ENCODE measurements around the gene NPIPB9.
"Not testable (repeated sequence)": the region's sequence is repeated elsewhere in the genome, so short reads cannot be mapped to it uniquely, and the experiment has no call there.

The NPIPB9 gene

GRCh38 chr16:28751487-28751886, at the start of gene NPIPB9:
Gene NPIPB9, plus strand, starts transcription at chr16:28751787.
- H3K79me2 ChIP-seq (ENCODE audit: insufficient read depth, low read length); H3K9me2 ChIP-seq (replicated peaks; ENCODE audit: low read depth, low read length); H3K9ac ChIP-seq (ENCODE audit: low read depth, low read length, poor library complexity, severe bottlenecking); H3K4me1 ChIP-seq (ENCODE audit: insufficient read depth, low read length, poor library complexity, severe bottlenecking); H2AFZ ChIP-seq (ENCODE audit: low read length); H3K4me3 ChIP-seq (ENCODE audit: low read length, poor library complexity, severe bottlenecking); H3K27me3 ChIP-seq (ENCODE audit: insufficient read depth, low read length, poor library complexity, severe bottlenecking); H3F3A ChIP-seq (ENCODE audit: low read depth); H3K9me3 ChIP-seq (ENCODE audit: insufficient read depth, low read depth, low read length); H3K4me2 ChIP-seq (ENCODE audit: low read depth, low read length, poor library complexity, severe bottlenecking); H4K20me1 ChIP-seq (ENCODE audit: insufficient read depth, low read length, poor library complexity, severe bottlenecking); H3K36me3 ChIP-seq (ENCODE audit: insufficient read depth, low read length): not testable (repeated sequence)

GRCh38 chr16:28704246-28704645, 47.3 kb upstream of the NPIPB9 start:
- H3K9me2 ChIP-seq (replicated peaks; ENCODE audit: low read depth, low read length); H3K36me3 ChIP-seq (ENCODE audit: insufficient read depth, low read length); H3K4me3 ChIP-seq (ENCODE audit: low read length, poor library complexity, severe bottlenecking); H3K27me3 ChIP-seq (ENCODE audit: insufficient read depth, low read length, poor library complexity, severe bottlenecking); H3K4me2 ChIP-seq (ENCODE audit: low read depth, low read length, poor library complexity, severe bottlenecking); H2AFZ ChIP-seq (ENCODE audit: low read length); H3K9ac ChIP-seq (ENCODE audit: low read depth, low read length, poor library complexity, severe bottlenecking); H4K20me1 ChIP-seq (ENCODE audit: insufficient read depth, low read length, poor library complexity, severe bottlenecking); H3K79me2 ChIP-seq (ENCODE audit: insufficient read depth, low read length); H3F3A ChIP-seq (ENCODE audit: low read depth); H3K4me1 ChIP-seq (ENCODE audit: insufficient read depth, low read length, poor library complexity, severe bottlenecking); H3K9me3 ChIP-seq (ENCODE audit: insufficient read depth, low read depth, low read length): not testable (repeated sequence)

DNA sequence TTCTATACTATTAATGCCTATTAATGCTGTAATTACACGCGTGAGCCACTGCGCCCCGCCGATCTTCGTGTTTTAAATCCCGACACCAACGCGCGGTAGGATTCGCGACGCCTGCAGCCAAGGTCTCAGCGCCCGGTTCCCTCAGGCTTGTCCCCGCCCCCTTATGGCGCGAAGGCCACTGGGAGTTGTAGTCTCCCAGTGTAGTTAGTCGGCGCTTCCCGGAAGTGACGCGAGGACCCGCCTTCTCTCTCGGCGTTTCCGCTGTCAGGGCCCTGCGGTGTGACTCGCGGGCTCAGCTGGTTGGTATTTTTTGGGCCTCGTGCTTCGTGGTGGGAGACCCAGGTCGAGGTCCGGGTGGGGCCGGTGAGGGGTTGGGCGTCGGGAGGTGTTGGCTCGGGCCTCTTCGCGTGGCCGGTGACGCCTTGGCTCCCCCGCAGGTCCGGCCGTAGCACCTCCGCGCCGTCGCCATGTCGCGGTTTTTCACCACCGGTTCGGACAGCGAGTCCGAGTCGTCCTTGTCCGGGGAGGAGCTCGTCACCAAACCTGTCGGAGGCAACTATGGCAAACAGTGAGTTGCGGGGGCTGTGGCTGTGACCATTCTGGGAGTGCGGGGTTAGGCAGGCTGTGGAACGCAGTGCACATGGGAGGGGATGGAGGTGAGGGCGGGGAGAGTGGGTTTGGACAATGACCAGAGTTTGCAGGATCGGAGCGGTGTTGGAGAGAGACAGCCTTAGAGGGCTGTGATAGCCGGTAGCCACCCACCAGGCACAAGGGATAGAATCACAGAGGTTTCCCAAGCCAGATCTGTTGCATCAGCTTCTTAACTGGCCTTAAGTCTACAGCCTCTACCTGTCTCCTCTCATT, 40.1 kb upstream of the NPIPB9 start, which contains the start of gene EIF3C:
EIF3C (plus strand) TSS at position 245 of the 864 bp plus-strand sequence; CDS start at position 468, 223 bp downstream.
- H4K20me1 ChIP-seq (ENCODE audit: insufficient read depth, low read length, poor library complexity, severe bottlenecking); H3K9me3 ChIP-seq (ENCODE audit: insufficient read depth, low read depth, low read length); H3F3A ChIP-seq (ENCODE audit: low read depth); H3K79me2 ChIP-seq (ENCODE audit: insufficient read depth, low read length); H3K27me3 ChIP-seq (ENCODE audit: insufficient read depth, low read length, poor library complexity, severe bottlenecking); H3K36me3 ChIP-seq (ENCODE audit: insufficient read depth, low read length); H2AFZ ChIP-seq (ENCODE audit: low read length); H3K4me3 ChIP-seq (ENCODE audit: low read length, poor library complexity, severe bottlenecking); H3K9ac ChIP-seq (ENCODE audit: low read depth, low read length, poor library complexity, severe bottlenecking); H3K4me1 ChIP-seq (ENCODE audit: insufficient read depth, low read length, poor library complexity, severe bottlenecking); H3K9me2 ChIP-seq (replicated peaks; ENCODE audit: low read depth, low read length); H3K4me2 ChIP-seq (ENCODE audit: low read depth, low read length, poor library complexity, severe bottlenecking): not testable (repeated sequence)

GRCh38 chr16:28722852-28723650, 28.5 kb upstream of the NPIPB9 start:
- not testable (repeated sequence) for H3K36me3 ChIP-seq (ENCODE audit: insufficient read depth, low read length); H3K27me3 ChIP-seq (ENCODE audit: insufficient read depth, low read length, poor library complexity, severe bottlenecking); H2AFZ ChIP-seq (ENCODE audit: low read length); H3K4me3 ChIP-seq (ENCODE audit: low read length, poor library complexity, severe bottlenecking); H3K9me3 ChIP-seq (ENCODE audit: insufficient read depth, low read depth, low read length); H3F3A ChIP-seq (ENCODE audit: low read depth); H3K9me2 ChIP-seq (replicated peaks; ENCODE audit: low read depth, low read length); H4K20me1 ChIP-seq (ENCODE audit: insufficient read depth, low read length, poor library complexity, severe bottlenecking); H3K4me2 ChIP-seq (ENCODE audit: low read depth, low read length, poor library complexity, severe bottlenecking); H3K4me1 ChIP-seq (ENCODE audit: insufficient read depth, low read length, poor library complexity, severe bottlenecking); H3K79me2 ChIP-seq (ENCODE audit: insufficient read depth, low read length); H3K9ac ChIP-seq (ENCODE audit: low read depth, low read length, poor library complexity, severe bottlenecking)

- H3K27me3 ChIP-seq (ENCODE audit: insufficient read depth, low read length, poor library complexity, severe bottlenecking); H3K4me3 ChIP-seq (ENCODE audit: low read length, poor library complexity, severe bottlenecking); H3K9me3 ChIP-seq (ENCODE audit: insufficient read depth, low read depth, low read length); H3K4me1 ChIP-seq (ENCODE audit: insufficient read depth, low read length, poor library complexity, severe bottlenecking); H3K4me2 ChIP-seq (ENCODE audit: low read depth, low read length, poor library complexity, severe bottlenecking); H2AFZ ChIP-seq (ENCODE audit: low read length); H3F3A ChIP-seq (ENCODE audit: low read depth); H3K79me2 ChIP-seq (ENCODE audit: insufficient read depth, low read length); H3K9ac ChIP-seq (ENCODE audit: low read depth, low read length, poor library complexity, severe bottlenecking); H3K36me3 ChIP-seq (ENCODE audit: insufficient read depth, low read length); H4K20me1 ChIP-seq (ENCODE audit: insufficient read depth, low read length, poor library complexity, severe bottlenecking); H3K9me2 ChIP-seq (replicated peaks; ENCODE audit: low read depth, low read length): not testable (repeated sequence)
These were observed 20.3 kb upstream of the NPIPB9 start for GRCh38 chr16:28731253-28731652.

GRCh38 chr16:28732455-28733124, 19.0 kb upstream of the NPIPB9 start:
- H3K36me3 ChIP-seq (ENCODE audit: insufficient read depth, low read length); H3K9ac ChIP-seq (ENCODE audit: low read depth, low read length, poor library complexity, severe bottlenecking); H3K9me2 ChIP-seq (replicated peaks; ENCODE audit: low read depth, low read length); H3F3A ChIP-seq (ENCODE audit: low read depth); H3K79me2 ChIP-seq (ENCODE audit: insufficient read depth, low read length); H3K27me3 ChIP-seq (ENCODE audit: insufficient read depth, low read length, poor library complexity, severe bottlenecking); H3K4me3 ChIP-seq (ENCODE audit: low read length, poor library complexity, severe bottlenecking); H4K20me1 ChIP-seq (ENCODE audit: insufficient read depth, low read length, poor library complexity, severe bottlenecking); H3K9me3 ChIP-seq (ENCODE audit: insufficient read depth, low read depth, low read length); H3K4me2 ChIP-seq (ENCODE audit: low read depth, low read length, poor library complexity, severe bottlenecking); H2AFZ ChIP-seq (ENCODE audit: low read length); H3K4me1 ChIP-seq (ENCODE audit: insufficient read depth, low read length, poor library complexity, severe bottlenecking): not testable (repeated sequence)

- H3K36me3 ChIP-seq (ENCODE audit: insufficient read depth, low read length); H3K27me3 ChIP-seq (ENCODE audit: insufficient read depth, low read length, poor library complexity, severe bottlenecking); H3K4me3 ChIP-seq (ENCODE audit: low read length, poor library complexity, severe bottlenecking); H2AFZ ChIP-seq (ENCODE audit: low read length); H3K9ac ChIP-seq (ENCODE audit: low read depth, low read length, poor library complexity, severe bottlenecking); H3K4me1 ChIP-seq (ENCODE audit: insufficient read depth, low read length, poor library complexity, severe bottlenecking); H3K9me3 ChIP-seq (ENCODE audit: insufficient read depth, low read depth, low read length); H3F3A ChIP-seq (ENCODE audit: low read depth); H3K79me2 ChIP-seq (ENCODE audit: insufficient read depth, low read length); H4K20me1 ChIP-seq (ENCODE audit: insufficient read depth, low read length, poor library complexity, severe bottlenecking); H3K4me2 ChIP-seq (ENCODE audit: low read depth, low read length, poor library complexity, severe bottlenecking); H3K9me2 ChIP-seq (replicated peaks; ENCODE audit: low read depth, low read length): not testable (repeated sequence)
These were observed 11.8 kb upstream of the NPIPB9 start for GRCh38 chr16:28739787-28740186.
